ENCODE data around the gene ZFP36. TPM values are rescaled to one million over a fixed set of nuclear protein-coding genes. Genes with fewer than 3 reads are reported as not detected.

ZFP36 gene
- total and polyA plus RNA-seq, 2 of the 8 experiments (the other 6 are each of a cell fraction or from before 2014, with no cell fraction given) = 4.0 to 10.9 TPM

DNA sequence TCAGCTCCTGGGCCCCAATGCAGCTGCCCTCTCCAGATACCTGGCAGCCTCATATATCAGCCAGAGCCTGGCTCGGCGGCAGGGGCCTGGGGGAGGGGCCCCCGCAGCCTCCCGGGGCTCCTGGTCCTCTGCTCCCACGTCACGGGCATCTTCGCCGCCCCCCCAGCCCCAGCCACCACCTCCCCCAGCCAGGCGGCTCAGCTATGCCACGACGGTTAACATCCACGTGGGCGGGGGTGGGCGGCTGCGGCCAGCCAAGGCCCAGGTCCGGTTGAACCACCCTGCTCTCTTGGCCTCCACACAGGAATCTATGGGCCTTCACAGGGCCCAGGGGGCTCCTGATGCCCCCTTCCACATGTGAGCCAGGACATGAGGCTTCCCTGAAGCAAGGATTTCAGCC is 18.3 kb downstream of the ZFP36 start:
- no peaks in the 10 kb centered on the region for H3K79me2 ChIP-seq (ENCODE audit: control insufficient read depth in 1 of 2, insufficient read depth in 2 of 2, low read length in 2 of 2)
- H3K4me2 ChIP-seq (ENCODE audit: insufficient read depth in 1 of 2, low read depth in 2 of 2, low read length in 2 of 2) = no peak overlapping the region
- no peak overlapping the region for H2AK5ac ChIP-seq (ENCODE audit: low read depth, low read length)
- peaks cover 5% of the 10 kb centered on the region; the same call in 1 of the 2 replicates for H3K23me2 ChIP-seq (ENCODE audit: low read depth, low read length)
- H3K56ac ChIP-seq (replicated peaks; ENCODE audit: insufficient read length, low read depth, low read length) = no peak overlapping the region
- ChIA-PET POLR2A (ENCODE audit: partially characterized antibody) (interaction anchor here (1.3 to 47.8 kb wide), 5 partner anchors 1 to 91 kb away, joined by 3 to 1154 read pairs (median 26); partner anchors contain the start of genes PLEKHG2, RPS16, SUPT5H and ZFP36), CTCF (ENCODE audit: partially characterized antibody) (interaction anchor here (0.8 to 1.3 kb wide), 2 partner anchors 11 to 49 kb away, joined by 4 to 5 read pairs; no protein-coding TSS in a partner anchor)
- no peak overlapping the region for H3K27ac ChIP-seq (ENCODE audit: low read depth, low read length)
- no peak overlapping the region for H3K14ac ChIP-seq (ENCODE audit: insufficient read length)
- H4K5ac ChIP-seq (ENCODE audit: insufficient read length, low read depth, low read length) = no peak overlapping the region
- H3K27me3 ChIP-seq (replicated peaks in 1 of 4; ENCODE audit: control insufficient read depth in 3 of 4, extremely low read depth in 1 of 4, insufficient read depth in 3 of 4, low read length in 3 of 4) = no peaks in the 10 kb centered on the region
- peaks cover 0 to 5% of the 10 kb centered on the region in 2 experiments for H4K20me1 ChIP-seq (replicated peaks in 1 of 2; ENCODE audit: control insufficient read depth in 1 of 2, insufficient read depth in 2 of 2, low read length in 2 of 2)
- H3K4me3 ChIP-seq (ENCODE audit: extremely low read depth in 1 of 4, insufficient read depth in 2 of 4, low read depth in 3 of 4, low read length in 4 of 4) = no peak overlapping the region
- H4K91ac ChIP-seq (replicated peaks; ENCODE audit: insufficient read length, low read length) = no peak overlapping the region
- H2BK5ac ChIP-seq (ENCODE audit: low read depth, low read length) = no peak overlapping the region
- H2BK15ac ChIP-seq (ENCODE audit: low read length) = no peak overlapping the region
- WGBS, 2 experiments (ENCODE audit: extremely low coverage in 1 of 2, insufficient coverage in 1 of 2, insufficient read length in 1 of 2, insufficient replicate concordance in 2 of 2, low coverage in 1 of 2, low lambda C conversion rate in 2 of 2, missing lambda C conversion rate in 1 of 2) = 100% methylated on average over 1 of the region's 16 CpGs; no CpG with 5 or more reads in 1 of the 2 experiments
- H4K8ac ChIP-seq (ENCODE audit: extremely low read depth, insufficient read depth, low read length) = no peak overlapping the region
- H3K9me3 ChIP-seq (ENCODE audit: insufficient read depth in 2 of 2, low read depth in 1 of 2, low read length in 1 of 2) = no peaks in the 10 kb centered on the region
- no peak overlapping the region for H3K9ac ChIP-seq (replicated peaks in 1 of 4; ENCODE audit: extremely low read depth in 1 of 4, low read depth in 3 of 4, low read length in 3 of 4)
- H3K18ac ChIP-seq (ENCODE audit: extremely low read depth, low read length) = no peak overlapping the region
- no peak overlapping the region for H2BK120ac ChIP-seq (replicated peaks; ENCODE audit: low read depth, low read length)
- DNase-seq (ENCODE audit: low read depth in 1 of 2, low spot score in 2 of 2) = no peak
- no peak overlapping the region for H2BK12ac ChIP-seq (ENCODE audit: low read depth, low read length)
- no peak overlapping the region for H2BK20ac ChIP-seq (ENCODE audit: low read length)
- peaks cover 14 to 44% (median 31%) of the 10 kb centered on the region in 4 experiments for H3K36me3 ChIP-seq (ENCODE audit: control insufficient read depth in 2 of 4, insufficient read depth in 4 of 4, low read length in 3 of 4)
- H2AFZ ChIP-seq (ENCODE audit: low read length) = no peak overlapping the region
- H3K79me1 ChIP-seq (ENCODE audit: low read depth, low read length) = no peaks in the 10 kb centered on the region
- H3K4ac ChIP-seq (replicated peaks; ENCODE audit: insufficient read length, low read depth, low read length) = no peak overlapping the region
- FAIRE-seq = no peak
- H3K4me1 ChIP-seq (replicated peaks in 1 of 4; ENCODE audit: control insufficient read depth in 3 of 4, insufficient read depth in 4 of 4, low read length in 3 of 4) = peaks cover 5 to 13% (median 11%) of the 10 kb centered on the region in 4 experiments; a peak in 6 of 7 replicates
- H3K23ac ChIP-seq (ENCODE audit: insufficient read length) = no peak overlapping the region
- TF ChIP-seq HDAC2 (IDR thresholded peaks at IDR 0.05; ENCODE audit: borderline replicate concordance in 1 of 2, low read depth in 2 of 2, low read length in 2 of 2) (no peak), CHD2 (IDR thresholded peaks at IDR 0.05; ENCODE audit: low read length) (no peak), CBX8 (IDR thresholded peaks at IDR 0.05; ENCODE audit: borderline replicate concordance, low read depth, low read length) (no peak), TAF7 (optimal IDR thresholded peaks at IDR 0.05; ENCODE audit: borderline replicate concordance, low read depth, low read length) (no peak), CREB1 (IDR thresholded peaks at IDR 0.05) (no peak), EZH2 (IDR thresholded peaks at IDR 0.05; ENCODE audit: low read depth, low read length, severe bottlenecking) (no peak), SIN3A (conservative IDR thresholded peaks at IDR 0.05 in 1 of 2, IDR thresholded peaks at IDR 0.05 in 1 of 2; ENCODE audit: low read depth in 1 of 2, low read length in 2 of 2) (no peak), RAD21 (IDR thresholded peaks at IDR 0.05 in 1 of 2, conservative IDR thresholded peaks at IDR 0.05 in 1 of 2; ENCODE audit: low read depth in 2 of 2, low read length in 2 of 2) (no peak), JUN (IDR thresholded peaks at IDR 0.05; ENCODE audit: low read depth, low read length) (no peak), SIRT6 (IDR thresholded peaks at IDR 0.05; ENCODE audit: low read length) (no peak)
- TF ChIP-seq, protein P1, sequence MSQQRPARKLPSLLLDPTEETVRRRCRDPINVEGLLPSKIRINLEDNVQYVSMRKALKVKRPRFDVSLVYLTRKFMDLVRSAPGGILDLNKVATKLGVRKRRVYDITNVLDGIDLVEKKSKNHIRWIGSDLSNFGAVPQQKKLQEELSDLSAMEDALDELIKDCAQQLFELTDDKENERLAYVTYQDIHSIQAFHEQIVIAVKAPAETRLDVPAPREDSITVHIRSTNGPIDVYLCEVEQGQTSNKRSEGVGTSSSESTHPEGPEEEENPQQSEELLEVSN (IDR thresholded peaks at IDR 0.05) = no peak
- TF ChIP-seq, protein P2, sequence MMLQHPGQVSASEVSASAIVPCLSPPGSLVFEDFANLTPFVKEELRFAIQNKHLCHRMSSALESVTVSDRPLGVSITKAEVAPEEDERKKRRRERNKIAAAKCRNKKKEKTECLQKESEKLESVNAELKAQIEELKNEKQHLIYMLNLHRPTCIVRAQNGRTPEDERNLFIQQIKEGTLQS (IDR thresholded peaks at IDR 0.05; ENCODE audit: insufficient read depth, low read depth, low read length) = no peak

Data from H1 (cell line).